ENCODE data around the gene TET1. TPM values are rescaled to one million over a fixed set of nuclear protein-coding genes. Genes with fewer than 3 reads are reported as not detected.
"Not testable (repeated sequence)": the region's sequence is repeated elsewhere in the genome, so short reads cannot be mapped to it uniquely, and the experiment has no call there.

TET1 gene
- total RNA-seq, 2 donors from 2014 or later = 50.8 to 60.5 TPM

GRCh38 chr10:68603766-68604165 is 43.6 kb downstream of the TET1 start:
- Mint-ChIP-seq H3K9me3 (no peaks in the 10 kb centered on the region), H3K4me1 (peaks cover 44% of the 10 kb centered on the region), H3K27me3 (ENCODE audit: insufficient read depth) (no peaks in the 10 kb centered on the region), H3K36me3 (ENCODE audit: low read depth) (peaks cover 48% of the 10 kb centered on the region), H3K27ac (no peak overlapping the region), H3K4me3 (no peak overlapping the region)
- H3K36me3 ChIP-seq (ENCODE audit: control insufficient read depth, insufficient read depth, low read length) = peaks cover 52% of the 10 kb centered on the region
- 95 to 100% methylated on average over 2 to 3 of the region's 3 CpGs for WGBS, 2 experiments (ENCODE audit: insufficient coverage in 1 of 2, insufficient read length in 1 of 2)
- no peak overlapping the region for H3K9ac ChIP-seq (ENCODE audit: extremely low read depth, low read length, poor library complexity, severe bottlenecking)
- H3K4me3 ChIP-seq (ENCODE audit: low read length) = no peak overlapping the region
- no peak for DNase-seq
- H3K9me3 ChIP-seq (ENCODE audit: control insufficient read depth, low read length) = no peaks in the 10 kb centered on the region
- TF ChIP-seq CTCF (conservative IDR thresholded peaks at IDR 0.05) = peak; percentile 60
- no peak overlapping the region for H3K27ac ChIP-seq (ENCODE audit: low read depth, low read length)
- H3K4me1 ChIP-seq (ENCODE audit: control insufficient read depth, insufficient read depth, low read length) = peaks cover 16% of the 10 kb centered on the region
- no peaks in the 10 kb centered on the region for H3K27me3 ChIP-seq (ENCODE audit: control insufficient read depth, insufficient read depth, low read length, poor library complexity, severe bottlenecking)

GRCh38 chr10:68604441-68604840 is 44.3 kb downstream of the TET1 start:
- no peak for TF ChIP-seq CTCF (conservative IDR thresholded peaks at IDR 0.05)
- no peaks in the 10 kb centered on the region for H3K27me3 Mint-ChIP-seq (ENCODE audit: insufficient read depth)
- Histone ChIP-seq H3K4me1 (ENCODE audit: control insufficient read depth, insufficient read depth, low read length) (peaks cover 10% of the 10 kb centered on the region), H3K27me3 (ENCODE audit: control insufficient read depth, insufficient read depth, low read length, poor library complexity, severe bottlenecking) (no peaks in the 10 kb centered on the region), H3K27ac (ENCODE audit: low read depth, low read length) (no peak overlapping the region), H3K9ac (ENCODE audit: extremely low read depth, low read length, poor library complexity, severe bottlenecking) (no peak overlapping the region), H3K9me3 (ENCODE audit: control insufficient read depth, low read length) (no peaks in the 10 kb centered on the region), H3K36me3 (ENCODE audit: control insufficient read depth, insufficient read depth, low read length) (peaks cover 52% of the 10 kb centered on the region), H3K4me3 (ENCODE audit: low read length) (no peak overlapping the region)
- peak overlapping the region; percentile 25 for H3K27ac Mint-ChIP-seq
- H3K4me1 Mint-ChIP-seq = peaks cover 38% of the 10 kb centered on the region
- WGBS, 2 experiments (ENCODE audit: insufficient coverage in 1 of 2, insufficient read length in 1 of 2) = 86 to 100% methylated on average over 1 of the region's 1 CpG
- peaks cover 50% of the 10 kb centered on the region for H3K36me3 Mint-ChIP-seq (ENCODE audit: low read depth)
- H3K9me3 Mint-ChIP-seq = no peaks in the 10 kb centered on the region
- DNase-seq = no peak
- H3K4me3 Mint-ChIP-seq = no peak overlapping the region

GRCh38 chr10:68606918-68607317 is 46.8 kb downstream of the TET1 start:
- Histone ChIP-seq H3K27ac (ENCODE audit: low read depth, low read length) (no peak overlapping the region), H3K9me3 (ENCODE audit: control insufficient read depth, low read length) (no peaks in the 10 kb centered on the region), H3K4me1 (ENCODE audit: control insufficient read depth, insufficient read depth, low read length) (no peaks in the 10 kb centered on the region), H3K36me3 (ENCODE audit: control insufficient read depth, insufficient read depth, low read length) (peaks cover 56% of the 10 kb centered on the region), H3K4me3 (ENCODE audit: low read length) (no peak overlapping the region), H3K9ac (ENCODE audit: extremely low read depth, low read length, poor library complexity, severe bottlenecking) (no peak overlapping the region), H3K27me3 (ENCODE audit: control insufficient read depth, insufficient read depth, low read length, poor library complexity, severe bottlenecking) (no peaks in the 10 kb centered on the region)
- Mint-ChIP-seq H3K4me3 (no peak overlapping the region), H3K27me3 (ENCODE audit: insufficient read depth) (no peaks in the 10 kb centered on the region), H3K4me1 (peaks cover 16% of the 10 kb centered on the region), H3K36me3 (ENCODE audit: low read depth) (peaks cover 52% of the 10 kb centered on the region), H3K9me3 (no peaks in the 10 kb centered on the region), H3K27ac (no peak overlapping the region)
- WGBS, 2 experiments (ENCODE audit: insufficient coverage in 1 of 2, insufficient read length in 1 of 2) = 97 to 100% methylated on average over 2 to 5 of the region's 5 CpGs
- no peak for DNase-seq
- TF ChIP-seq CTCF (conservative IDR thresholded peaks at IDR 0.05) = no peak

- DNase-seq; H3K4me1 ChIP-seq (ENCODE audit: control insufficient read depth, insufficient read depth, low read length); H3K27me3 ChIP-seq (ENCODE audit: control insufficient read depth, insufficient read depth, low read length, poor library complexity, severe bottlenecking); H3K27ac Mint-ChIP-seq; H3K4me1 Mint-ChIP-seq; H3K27ac ChIP-seq (ENCODE audit: low read depth, low read length); H3K9me3 Mint-ChIP-seq; H3K4me3 ChIP-seq (ENCODE audit: low read length); H3K4me3 Mint-ChIP-seq; H3K9ac ChIP-seq (ENCODE audit: extremely low read depth, low read length, poor library complexity, severe bottlenecking); H3K27me3 Mint-ChIP-seq (ENCODE audit: insufficient read depth); H3K9me3 ChIP-seq (ENCODE audit: control insufficient read depth, low read length): not testable (repeated sequence)
- H3K36me3 Mint-ChIP-seq (ENCODE audit: low read depth) = peaks cover 40% of the 10 kb centered on the region
- peaks cover 42% of the 10 kb centered on the region for H3K36me3 ChIP-seq (ENCODE audit: control insufficient read depth, insufficient read depth, low read length)
- 96 to 98% methylated on average over 8 to 10 of the region's 10 CpGs for WGBS, 2 experiments (ENCODE audit: insufficient coverage in 1 of 2, insufficient read length in 1 of 2)
Observed at GRCh38 chr10:68610023-68610422, 49.9 kb downstream of the TET1 start.
